Right lung (tissue), 10 donors: Measurements from ENCODE around the gene B3GALT2. TPM values are rescaled to one million over a fixed set of nuclear protein-coding genes. Genes with fewer than 3 reads are reported as not detected.
"Not testable (repeated sequence)": the region's sequence is repeated elsewhere in the genome, so short reads cannot be mapped to it uniquely, and the experiment has no call there.

Experiments
- DNase-seq, 2 donors: peaks; one replicate each; pipeline ENCODE4 v3.0.0-alpha.2; 2013
- long read RNA-seq, 8 donors: transcript quantifications; one replicate each; lab custom pipeline, GENCODE V29; 2026
- polyA plus RNA-seq, 5 donors: library from polyadenylated mRNA; unstranded; fragments of 120-200 nt; gene quantifications; one replicate each; pipeline versions ENCODE4 v1.2.1 to v1.2.3, GENCODE V29; 2013; ENCODE audit warnings: inconsistent platforms in 1 of 5, low replicate concordance in 1 of 5; ENCODE audit not compliant: insufficient read length in 5 of 5, insufficient read depth in 1 of 5

Gene B3GALT2, protein sequence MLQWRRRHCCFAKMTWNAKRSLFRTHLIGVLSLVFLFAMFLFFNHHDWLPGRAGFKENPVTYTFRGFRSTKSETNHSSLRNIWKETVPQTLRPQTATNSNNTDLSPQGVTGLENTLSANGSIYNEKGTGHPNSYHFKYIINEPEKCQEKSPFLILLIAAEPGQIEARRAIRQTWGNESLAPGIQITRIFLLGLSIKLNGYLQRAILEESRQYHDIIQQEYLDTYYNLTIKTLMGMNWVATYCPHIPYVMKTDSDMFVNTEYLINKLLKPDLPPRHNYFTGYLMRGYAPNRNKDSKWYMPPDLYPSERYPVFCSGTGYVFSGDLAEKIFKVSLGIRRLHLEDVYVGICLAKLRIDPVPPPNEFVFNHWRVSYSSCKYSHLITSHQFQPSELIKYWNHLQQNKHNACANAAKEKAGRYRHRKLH
- 10 to 100 TPM; 14.0 to 30.3 (median 20.8) TPM for polyA plus RNA-seq
- long read RNA-seq, donor 1, transcript B3GALT2-201 (2 exons, 3,274 nt) = major isoform, 8 of 8 reads
- long read RNA-seq, donor 1, partial matches to known transcripts = 0 of 8 reads
- long read RNA-seq, donor 1, other reads (novel, unspliced or antisense) = 0 of 8 reads
- long read RNA-seq, donor 2, partial matches to known transcripts = 0 of 3 reads
- long read RNA-seq, donor 2, other reads (novel, unspliced or antisense) = 0 of 3 reads
- long read RNA-seq, donor 3, transcript B3GALT2-201 (2 exons, 3,274 nt) = major isoform, 5 of 5 reads
- long read RNA-seq, donor 3, partial matches to known transcripts = 0 of 5 reads
- long read RNA-seq, donor 3, other reads (novel, unspliced or antisense) = 0 of 5 reads
- long read RNA-seq, donor 4, partial matches to known transcripts = 0 of 2 reads
- long read RNA-seq, donor 4, other reads (novel, unspliced or antisense) = 0 of 2 reads
- long read RNA-seq, donor 5, transcript B3GALT2-201 (2 exons, 3,274 nt) = major isoform, 12 of 12 reads
- long read RNA-seq, donor 5, partial matches to known transcripts = 0 of 12 reads
- long read RNA-seq, donor 5, other reads (novel, unspliced or antisense) = 0 of 12 reads
- long read RNA-seq, donor 6, transcript B3GALT2-201 (2 exons, 3,274 nt) = major isoform, 10 of 10 reads
- long read RNA-seq, donor 6, partial matches to known transcripts = 0 of 10 reads
- long read RNA-seq, donor 6, other reads (novel, unspliced or antisense) = 0 of 10 reads
- long read RNA-seq, donor 7, partial matches to known transcripts = 0 of 3 reads
- long read RNA-seq, donor 7, other reads (novel, unspliced or antisense) = 0 of 3 reads
- long read RNA-seq, donor 8, partial matches to known transcripts = 0 of 2 reads
- long read RNA-seq, donor 8, other reads (novel, unspliced or antisense) = 0 of 2 reads

DNA sequence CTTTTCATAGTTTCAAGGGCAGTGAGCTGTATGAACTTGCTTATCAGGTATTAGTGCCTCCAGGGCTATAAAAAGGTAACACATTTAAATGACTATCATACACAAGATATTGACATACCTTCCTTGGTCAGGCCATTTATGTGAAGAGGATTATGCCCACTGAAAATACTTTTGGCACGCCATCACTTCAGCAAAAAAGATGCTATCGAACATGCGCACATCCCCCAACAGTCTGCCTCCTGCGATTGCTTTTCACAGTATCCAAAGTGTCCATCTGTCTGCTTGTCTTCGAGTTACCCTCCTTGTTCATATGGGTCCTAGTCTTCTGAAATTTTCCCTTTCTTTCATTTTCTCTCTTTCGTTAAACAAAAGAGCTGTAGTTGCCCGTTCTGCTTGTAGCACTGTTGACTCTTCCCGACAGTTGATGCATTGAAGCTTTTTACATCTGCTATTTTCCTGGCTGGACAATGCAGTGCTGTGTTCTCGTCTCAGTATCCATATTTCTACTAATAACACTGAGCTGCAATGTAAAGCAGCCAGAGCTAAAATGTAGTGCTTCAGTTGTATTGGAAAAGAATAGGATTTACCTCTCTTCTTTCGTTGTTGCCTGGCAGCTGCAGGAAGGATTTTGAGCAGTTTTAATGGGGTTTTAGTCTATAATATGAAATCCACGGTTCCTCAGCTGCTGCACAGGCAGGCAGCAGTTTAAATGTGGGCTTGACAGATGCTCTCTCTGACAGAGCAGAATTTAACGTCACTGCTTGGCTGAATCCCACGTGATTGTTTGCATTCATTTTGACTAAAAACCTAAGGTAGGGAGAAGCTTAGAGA, at the start of gene B3GALT2:
Gene B3GALT2 (minus strand): TSS at position 713 of the 831 bp plus-strand sequence. CDS start 5,051 bp downstream, outside the sequence.
- DNase-seq = peak; percentile 78 to 81

DNA sequence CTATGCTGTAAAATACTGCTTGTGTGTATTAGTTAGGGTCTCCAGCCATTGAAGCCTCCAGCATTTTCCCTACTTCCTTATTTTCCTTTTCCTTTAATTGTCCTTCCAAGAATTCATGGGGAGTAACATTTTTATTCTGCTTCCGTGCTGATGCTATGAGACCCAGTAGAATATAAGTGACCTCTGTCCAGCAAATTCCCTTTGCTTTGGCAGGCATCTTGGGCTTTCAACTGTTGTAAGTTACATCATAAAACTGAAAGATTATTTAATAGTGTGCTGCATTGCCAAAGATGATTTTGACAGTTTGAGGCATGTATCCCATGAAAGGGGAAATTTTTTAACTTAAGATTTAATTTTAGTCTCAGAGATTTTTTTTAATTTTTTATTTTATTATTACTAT, 48.1 kb upstream of the B3GALT2 start:
- DNase-seq = peak in 1 of 2 donors; percentile 19

DNA sequence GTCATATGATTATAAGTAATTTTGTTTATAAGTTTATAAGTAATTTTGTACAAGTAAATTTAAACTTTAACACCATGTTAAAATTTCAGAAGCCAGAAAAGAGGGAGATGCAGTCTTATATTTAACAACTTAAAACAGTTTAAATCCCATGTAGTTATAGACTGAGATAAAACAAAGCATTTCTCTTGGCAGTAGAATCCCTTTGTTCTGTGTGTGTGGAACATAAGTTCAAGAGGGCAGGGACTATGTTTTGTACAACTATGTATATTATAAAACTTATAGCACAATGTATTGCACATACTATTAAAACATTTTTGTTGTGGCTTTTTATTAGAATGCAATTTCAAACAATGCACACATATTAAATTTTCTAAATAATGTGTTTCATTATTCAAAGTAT, 44.7 kb upstream of the B3GALT2 start:
- DNase-seq = not testable (repeated sequence)

DNA sequence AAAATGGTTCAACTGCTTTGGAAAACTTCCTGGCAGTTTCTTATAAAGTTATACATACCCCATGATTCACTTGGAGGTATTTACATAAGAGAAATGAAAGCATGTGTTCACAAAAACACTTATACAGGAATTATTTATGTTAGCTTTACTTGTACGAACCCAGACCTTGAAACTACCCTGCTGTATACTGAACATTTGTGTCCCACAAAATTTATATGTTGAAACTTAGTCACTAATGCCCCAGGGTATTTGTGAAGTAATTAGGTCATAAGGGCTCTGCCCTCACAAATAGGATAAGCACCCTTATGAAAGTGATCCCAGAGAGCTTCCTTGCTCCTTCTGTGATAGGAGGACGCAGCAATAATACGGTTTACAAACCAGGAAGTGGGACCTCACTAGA, 42.7 kb upstream of the B3GALT2 start:
- DNase-seq = no peak

GRCh38 chr1:193222056-193222615, 35.7 kb upstream of the B3GALT2 start:
- peak; percentile 70 to 77 for DNase-seq

DNA sequence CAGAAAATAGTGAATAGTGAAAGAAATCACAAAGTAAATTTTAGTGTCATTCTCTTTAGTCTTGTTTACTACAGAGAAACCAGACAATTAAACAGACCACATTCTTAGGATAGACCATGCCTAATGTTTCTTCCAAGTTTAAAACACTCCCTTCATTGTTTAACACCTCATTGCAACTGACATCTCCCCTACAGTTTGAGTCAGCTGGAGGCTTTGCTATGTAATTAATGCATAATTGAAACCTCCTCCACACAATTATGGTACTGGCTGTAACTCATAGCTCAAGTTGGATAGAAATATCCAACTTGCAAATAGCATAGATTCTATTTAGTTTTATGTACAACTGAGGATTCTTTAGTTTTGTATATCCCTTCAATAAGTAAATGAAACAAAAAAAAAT, 35.2 kb upstream of the B3GALT2 start:
- peak; percentile 62 to 64 for DNase-seq

DNA sequence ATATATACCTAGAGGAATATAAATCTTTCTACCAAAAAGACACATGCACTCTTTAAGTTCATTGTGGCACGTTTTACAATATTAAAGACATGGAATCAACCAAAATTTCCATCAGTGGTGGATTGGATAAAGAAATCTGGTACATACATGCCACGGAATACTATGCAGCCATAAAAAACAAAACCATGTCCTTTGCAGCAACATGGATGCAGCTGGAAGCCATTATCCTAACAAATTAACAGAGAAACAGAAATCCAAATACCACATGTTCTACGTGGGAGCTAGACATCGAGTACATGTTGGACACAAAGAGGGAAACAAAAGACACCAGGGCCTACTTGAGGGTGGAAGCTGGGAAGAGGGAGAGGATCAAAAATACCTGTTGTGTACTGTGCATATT, 33.0 kb upstream of the B3GALT2 start:
- no peak for DNase-seq

GRCh38 chr1:193216920-193217319, 30.5 kb upstream of the B3GALT2 start:
- DNase-seq = no peak

- no peak for DNase-seq
Measured at GRCh38 chr1:193213998-193214397, 27.6 kb upstream of the B3GALT2 start.

GRCh38 chr1:193212637-193213036, 26.2 kb upstream of the B3GALT2 start:
- no peak for DNase-seq

DNA sequence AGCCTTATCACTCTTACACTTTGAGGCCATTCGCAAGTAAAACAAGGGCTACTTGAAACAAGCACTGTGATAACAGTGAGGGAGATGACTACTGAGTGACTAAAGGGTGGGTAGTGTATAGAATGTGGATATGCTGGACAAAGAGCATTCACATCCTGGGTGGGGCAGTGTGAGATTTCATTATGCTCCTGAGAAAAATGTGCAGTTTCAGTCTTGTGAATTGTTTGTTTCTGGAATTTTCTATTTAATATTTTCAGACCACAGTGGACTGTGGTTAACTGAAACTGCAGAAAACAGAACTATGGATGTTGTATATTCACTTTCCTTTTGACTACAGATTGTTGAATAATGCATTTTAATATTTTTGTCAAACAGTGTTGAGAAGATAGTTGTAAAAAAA, 25.1 kb upstream of the B3GALT2 start:
- DNase-seq = no peak

- no peak for DNase-seq
Measured at GRCh38 chr1:193210996-193211395, 24.6 kb upstream of the B3GALT2 start.

GRCh38 chr1:193201021-193201420, 14.6 kb upstream of the B3GALT2 start:
- no peak for DNase-seq

GRCh38 chr1:193199940-193200339, 13.5 kb upstream of the B3GALT2 start:
- DNase-seq = no peak

- DNase-seq = no peak
Measured at GRCh38 chr1:193192586-193192985, 6.2 kb upstream of the B3GALT2 start.

DNA sequence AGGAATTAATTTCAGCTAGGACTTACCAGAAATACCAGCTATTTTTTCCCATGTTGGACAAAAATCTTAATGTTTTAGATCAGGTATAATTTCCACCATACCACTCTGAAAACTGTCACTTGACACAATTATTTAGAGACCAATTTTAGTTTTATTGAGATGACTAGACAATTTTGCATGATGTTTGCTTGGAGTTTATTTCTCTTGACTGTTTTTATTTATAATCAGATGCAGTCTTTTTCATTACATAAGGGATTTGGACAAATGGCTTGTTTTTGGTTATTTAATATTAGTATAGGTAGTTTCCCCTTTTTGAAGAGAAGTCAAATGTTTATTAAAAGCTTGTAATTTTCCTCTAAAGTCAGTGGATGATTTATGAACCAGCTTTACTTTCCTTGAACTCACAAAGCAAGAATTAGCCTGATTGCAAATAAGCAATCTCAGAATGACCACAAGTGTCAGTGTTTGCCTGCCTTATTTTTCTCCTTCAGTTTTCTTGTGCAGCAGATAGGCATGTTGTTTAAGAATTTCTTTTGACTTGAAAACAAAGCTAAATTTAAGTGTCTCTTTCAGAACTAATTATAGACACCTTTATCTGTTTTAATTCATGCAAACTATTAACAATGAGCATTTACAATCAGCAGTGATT, 3.8 kb upstream of the B3GALT2 start:
- no peak for DNase-seq

GRCh38 chr1:193189442-193190095, 3.2 kb upstream of the B3GALT2 start:
- DNase-seq = no peak

- DNase-seq = not testable (repeated sequence)
Measured at GRCh38 chr1:193188915-193189314, 2.5 kb upstream of the B3GALT2 start.

DNA sequence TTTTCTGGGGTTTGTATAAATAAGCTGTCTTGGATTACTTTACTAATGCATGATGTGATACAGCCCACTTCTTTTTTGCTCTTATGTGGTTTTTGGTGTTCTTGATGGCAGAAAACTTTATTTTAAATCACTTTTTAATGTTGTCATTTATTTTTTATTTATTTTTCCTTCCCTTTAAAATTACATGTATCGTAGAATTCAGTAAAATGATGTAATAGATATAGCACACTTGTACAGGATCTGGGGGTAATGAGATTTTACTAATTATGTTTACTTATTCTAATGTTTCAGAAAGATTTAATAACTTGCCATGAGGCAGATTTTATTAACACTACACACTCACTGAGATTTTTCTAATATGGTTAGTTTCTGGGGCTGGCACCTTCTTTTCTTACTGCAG, 701 bp upstream of the B3GALT2 start:
- DNase-seq = no peak
